K562 (cell line): ENCODE results near the gene RSF1. TPM values are rescaled to one million over a fixed set of nuclear protein-coding genes. Genes with fewer than 3 reads are reported as not detected.
A peak's percentile ranks its signal among the peaks of the same experiment; 100 is the strongest.

ENCODE experiments used
- HMG20B ChIP-seq: fragments of 250-450 bp; sonication (Bioruptor Pico); IDR thresholded peaks from 2 replicates; pipeline ENCODE4 v1.5.0; 2021; ENCODE audit warnings: mild to moderate bottlenecking
- KDM1A ChIP-seq, 2 experiments: fragments of 450-650 bp; IDR thresholded peaks; 2 replicates each; pipeline ENCODE4 v1.6.1; 2016; ENCODE audit warnings: mild to moderate bottlenecking in 2 of 2
- MBD2 ChIP-seq: sonication (generic); IDR thresholded peaks from 2 replicates; pipeline ENCODE4 v1.6.1; 2016; ENCODE audit warnings: low read depth, borderline replicate concordance
- MTA2 ChIP-seq: fragments of 450-650 bp; IDR thresholded peaks from 2 replicates; pipeline ENCODE4 v1.6.1; 2016; ENCODE audit warnings: low read depth
- RBM15 ChIP-seq: fragments of 200-400 bp; formaldehyde crosslinking; IDR thresholded peaks from 2 replicates; pipeline ENCODE4 v1.6.1; 2018; ENCODE audit warnings: mild to moderate bottlenecking, low read length, moderate library complexity; ENCODE audit not compliant: insufficient read depth
- RERE ChIP-seq: sonication (generic); formaldehyde crosslinking; IDR thresholded peaks from 2 replicates; pipeline ENCODE4 v1.8.0; 2023; ENCODE audit warnings: missing genetic modification reagents, mild to moderate bottlenecking, borderline replicate concordance
- SP2 ChIP-seq: IDR thresholded peaks from 2 replicates; pipeline ENCODE4 v1.6.1; 2011; ENCODE audit warnings: mild to moderate bottlenecking, low read depth, low read length, moderate library complexity; ENCODE audit not compliant: poor library complexity, severe bottlenecking; ENCODE audit errors: extremely low read depth
- U2AF1 ChIP-seq: fragments of 200-400 bp; formaldehyde crosslinking; optimal IDR thresholded peaks from 2 replicates; pipeline ENCODE3; 2017; ENCODE audit warnings: mild to moderate bottlenecking, low read depth, low read length, moderate library complexity
- ZNF431 ChIP-seq: sonication (generic); formaldehyde crosslinking; IDR thresholded peaks from 2 replicates; pipeline ENCODE4 v1.8.0; 2022; ENCODE audit warnings: mild to moderate bottlenecking, missing genetic modification reagents
- polyA plus RNA-seq, 8 experiments: library from polyadenylated mRNA; depleted of rRNA in 4 of 8; stranded (reverse) in 5 of 8; unstranded in 3 of 8; fragments of >200 nt; fragmentation: Nextera tagmentation in 2 of 8; fragmentation: Illumina TruSeq in 1 of 8; extraction: Ambion mirVana in 2 of 8; extraction: Trizol in 1 of 8; gene quantifications; 2 replicates each; pipeline versions ENCODE4 v1.2.1 to v1.2.3, GENCODE V29; 2011 to 2014; ENCODE audit warnings: inconsistent platforms in 1 of 8, missing spikeins in 1 of 8
- total RNA-seq, 7 experiments: library from RNA; depleted of rRNA in 6 of 7; stranded (reverse); fragments of >200 nt in 6 of 7; fragmentation: Illumina TruSeq in 2 of 7; extraction: Trizol in 2 of 7; gene quantifications; 2 replicates each; pipeline versions ENCODE4 v1.2.1 to v1.2.3, GENCODE V29; 2011 to 2021; ENCODE audit warnings: low replicate concordance in 1 of 7
- TF ChIP-seq, protein P1 (sequence below), 3 experiments: fragments of 200-800 bp in 1 of 3; fragments of 250-450 bp in 1 of 3; fragments of 450-650 bp in 1 of 3; sonication (Bioruptor Pico) in 1 of 3; sonication (Bioruptor generic) in 1 of 3; formaldehyde crosslinking in 1 of 3; IDR thresholded peaks; 2 replicates each; pipeline versions ENCODE4 v1.6.1 to v1.8.0; 2016 to 2022; ENCODE audit warnings: mild to moderate bottlenecking in 2 of 3, missing genetic modification characterization in 2 of 3, missing compliant biosample characterization in 1 of 3, moderate library complexity in 1 of 3
- TF ChIP-seq, protein P2 (sequence below): conservative IDR thresholded peaks from 2 replicates; pipeline ENCODE4 v1.6.1; 2011; ENCODE audit warnings: low read depth, mild to moderate bottlenecking, low read length; ENCODE audit not compliant: control insufficient read depth
- TF ChIP-seq, protein P3 (sequence below): sonication (generic); formaldehyde crosslinking; IDR thresholded peaks from 2 replicates; pipeline ENCODE4 v1.8.0; 2022; ENCODE audit warnings: missing genetic modification reagents, mild to moderate bottlenecking, moderate library complexity, borderline replicate concordance
- TF ChIP-seq, protein P4 (sequence below): sonication (generic); formaldehyde crosslinking; IDR thresholded peaks from 2 replicates; pipeline ENCODE4 v1.8.1; 2022; ENCODE audit warnings: missing genetic modification reagents

Gene RSF1
- total and polyA plus RNA-seq, 9 of the 15 experiments (the other 6 are each of a cell fraction or from before 2014, with no cell fraction given): 9.7 to 63.6 (median 42.8) TPM

GRCh38 chr11:77820565-77821348, at the start of gene RSF1, which contains the start of gene AAMDC (continued):
- TF ChIP-seq ZNF431 (CRISPR knock-in tag) (no peak), U2AF1 (no peak), MBD2 (peak; percentile 48), RBM15 (0 out of 2 replicates have a peak, but pooled peaks have one; percentile 21), HMG20B (CRISPR knock-in tag) (no peak), KDM1A (IDR thresholded peaks at IDR 0.05) (peak in 1 of 2 experiments; percentile 52; a peak in 2 of 4 replicates), SP2 (peak; percentile 53), MTA2 (peak; percentile 17; the same call in 1 of the 2 replicates), RERE (CRISPR knock-in tag) (no peak)
- TF ChIP-seq, protein P1, sequence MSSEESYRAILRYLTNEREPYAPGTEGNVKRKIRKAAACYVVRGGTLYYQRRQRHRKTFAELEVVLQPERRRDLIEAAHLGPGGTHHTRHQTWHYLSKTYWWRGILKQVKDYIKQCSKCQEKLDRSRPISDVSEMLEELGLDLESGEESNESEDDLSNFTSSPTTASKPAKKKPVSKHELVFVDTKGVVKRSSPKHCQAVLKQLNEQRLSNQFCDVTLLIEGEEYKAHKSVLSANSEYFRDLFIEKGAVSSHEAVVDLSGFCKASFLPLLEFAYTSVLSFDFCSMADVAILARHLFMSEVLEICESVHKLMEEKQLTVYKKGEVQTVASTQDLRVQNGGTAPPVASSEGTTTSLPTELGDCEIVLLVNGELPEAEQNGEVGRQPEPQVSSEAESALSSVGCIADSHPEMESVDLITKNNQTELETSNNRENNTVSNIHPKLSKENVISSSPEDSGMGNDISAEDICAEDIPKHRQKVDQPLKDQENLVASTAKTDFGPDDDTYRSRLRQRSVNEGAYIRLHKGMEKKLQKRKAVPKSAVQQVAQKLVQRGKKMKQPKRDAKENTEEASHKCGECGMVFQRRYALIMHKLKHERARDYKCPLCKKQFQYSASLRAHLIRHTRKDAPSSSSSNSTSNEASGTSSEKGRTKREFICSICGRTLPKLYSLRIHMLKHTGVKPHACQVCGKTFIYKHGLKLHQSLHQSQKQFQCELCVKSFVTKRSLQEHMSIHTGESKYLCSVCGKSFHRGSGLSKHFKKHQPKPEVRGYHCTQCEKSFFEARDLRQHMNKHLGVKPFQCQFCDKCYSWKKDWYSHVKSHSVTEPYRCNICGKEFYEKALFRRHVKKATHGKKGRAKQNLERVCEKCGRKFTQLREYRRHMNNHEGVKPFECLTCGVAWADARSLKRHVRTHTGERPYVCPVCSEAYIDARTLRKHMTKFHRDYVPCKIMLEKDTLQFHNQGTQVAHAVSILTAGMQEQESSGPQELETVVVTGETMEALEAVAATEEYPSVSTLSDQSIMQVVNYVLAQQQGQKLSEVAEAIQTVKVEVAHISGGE (CRISPR knock-in tag; IDR thresholded peaks at IDR 0.05): peak in 1 of 3 experiments; percentile 86; a peak in 2 of 6 replicates
- TF ChIP-seq, protein P2, sequence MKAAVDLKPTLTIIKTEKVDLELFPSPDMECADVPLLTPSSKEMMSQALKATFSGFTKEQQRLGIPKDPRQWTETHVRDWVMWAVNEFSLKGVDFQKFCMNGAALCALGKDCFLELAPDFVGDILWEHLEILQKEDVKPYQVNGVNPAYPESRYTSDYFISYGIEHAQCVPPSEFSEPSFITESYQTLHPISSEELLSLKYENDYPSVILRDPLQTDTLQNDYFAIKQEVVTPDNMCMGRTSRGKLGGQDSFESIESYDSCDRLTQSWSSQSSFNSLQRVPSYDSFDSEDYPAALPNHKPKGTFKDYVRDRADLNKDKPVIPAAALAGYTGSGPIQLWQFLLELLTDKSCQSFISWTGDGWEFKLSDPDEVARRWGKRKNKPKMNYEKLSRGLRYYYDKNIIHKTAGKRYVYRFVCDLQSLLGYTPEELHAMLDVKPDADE: 0 out of 2 replicates have a peak, but pooled peaks have one; percentile 33
- TF ChIP-seq, protein P3, sequence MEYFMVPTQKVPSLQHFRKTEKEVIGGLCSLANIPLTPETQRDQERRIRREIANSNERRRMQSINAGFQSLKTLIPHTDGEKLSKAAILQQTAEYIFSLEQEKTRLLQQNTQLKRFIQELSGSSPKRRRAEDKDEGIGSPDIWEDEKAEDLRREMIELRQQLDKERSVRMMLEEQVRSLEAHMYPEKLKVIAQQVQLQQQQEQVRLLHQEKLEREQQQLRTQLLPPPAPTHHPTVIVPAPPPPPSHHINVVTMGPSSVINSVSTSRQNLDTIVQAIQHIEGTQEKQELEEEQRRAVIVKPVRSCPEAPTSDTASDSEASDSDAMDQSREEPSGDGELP (CRISPR knock-in tag): peak; percentile 82
- TF ChIP-seq, protein P4, sequence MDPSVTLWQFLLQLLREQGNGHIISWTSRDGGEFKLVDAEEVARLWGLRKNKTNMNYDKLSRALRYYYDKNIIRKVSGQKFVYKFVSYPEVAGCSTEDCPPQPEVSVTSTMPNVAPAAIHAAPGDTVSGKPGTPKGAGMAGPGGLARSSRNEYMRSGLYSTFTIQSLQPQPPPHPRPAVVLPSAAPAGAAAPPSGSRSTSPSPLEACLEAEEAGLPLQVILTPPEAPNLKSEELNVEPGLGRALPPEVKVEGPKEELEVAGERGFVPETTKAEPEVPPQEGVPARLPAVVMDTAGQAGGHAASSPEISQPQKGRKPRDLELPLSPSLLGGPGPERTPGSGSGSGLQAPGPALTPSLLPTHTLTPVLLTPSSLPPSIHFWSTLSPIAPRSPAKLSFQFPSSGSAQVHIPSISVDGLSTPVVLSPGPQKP (CRISPR knock-in tag): no peak
